Heart right ventricle (tissue), 16 donors: ENCODE results near the gene TWF1. TPM values are rescaled to one million over a fixed set of nuclear protein-coding genes. Genes with fewer than 3 reads are reported as not detected.

Experiments used
- ATAC-seq, 8 donors: fragments of 200-7000 bp; cut with Tn5 transposase; one replicate each; pipeline ENCODE4 v1.9.1; 2020; ENCODE audit warnings: mild to moderate bottlenecking in 8 of 8, moderate library complexity in 8 of 8, moderate number of reproducible peaks in 1 of 8
- DNase-seq, 2 donors: peaks; one replicate each; pipeline ENCODE4 v3.0.0-alpha.2; 2020
- H3K27ac ChIP-seq, 10 donors: fragments of 200-600 bp; sonication (generic) in 2 of 10; one replicate each; pipeline versions ENCODE4 v1.5.0 to v1.8.0; 2020 to 2022; ENCODE audit warnings: mild to moderate bottlenecking in 3 of 10
- H3K27me3 ChIP-seq, 7 donors: fragments of 200-600 bp; one replicate each; pipeline ENCODE4 v1.8.0; 2021 to 2022; ENCODE audit warnings: mild to moderate bottlenecking in 2 of 7
- H3K36me3 ChIP-seq, 9 donors: fragments of 200-600 bp; sonication (generic) in 1 of 9; one replicate each; pipeline versions ENCODE4 v1.5.0 to v1.8.0; 2020 to 2022; ENCODE audit warnings: mild to moderate bottlenecking in 2 of 9
- H3K4me1 ChIP-seq, 9 donors: fragments of 200-600 bp; sonication (generic) in 1 of 9; one replicate each; pipeline versions ENCODE4 v1.5.0 to v1.8.0; 2020 to 2022; ENCODE audit warnings: mild to moderate bottlenecking in 4 of 9
- H3K4me3 ChIP-seq, 10 donors: fragments of 200-600 bp; sonication (generic) in 2 of 10; one replicate each; pipeline versions ENCODE4 v1.5.0 to v1.8.0; 2020 to 2022; ENCODE audit warnings: mild to moderate bottlenecking in 7 of 10, moderate library complexity in 2 of 10
- H3K9me3 ChIP-seq, 11 donors: fragments of 200-600 bp in 10 of 11; sonication (generic) in 2 of 11; one replicate each; pipeline versions ENCODE4 v1.5.0 to v1.8.0; 2013 to 2022; ENCODE audit warnings: mild to moderate bottlenecking in 2 of 11, control low read depth in 1 of 11, moderate library complexity in 1 of 11
- WGBS, 2 donors: extraction: QIAGEN DNeasy Blood & Tissue Kit; methylation state at CpG; one replicate each; pipeline ENCODE4 v1.1.7; 2013; ENCODE audit warnings: inconsistent platforms in 1 of 2; 5-methylcytosine and 5-hydroxymethylcytosine counted together
- intact Hi-C, 10 donors: fragments of 100-400 bp; cut with DNase I; formaldehyde crosslinking; loops; one replicate each; pipeline versions ENCODE4 v1.11.1 to v1.14.2; 2022
- polyA plus RNA-seq, 2 donors: library from polyadenylated mRNA; stranded (reverse); fragments of 200-250 nt; gene quantifications; one replicate each; pipeline ENCODE4 v1.2.3, GENCODE V29; 2013
- total RNA-seq, 10 donors: library from RNA; stranded (reverse); fragmentation: NEBNext Ultra II Directional in 3 of 10; extraction: Animal tissue kit (Norgen Biotek cat#: 25700) in 3 of 10; gene quantifications; one replicate each; pipeline versions ENCODE4 v1.2.1 to v1.2.4, GENCODE V29; 2021 to 2023
- TF ChIP-seq, protein P1 (sequence below), 9 donors: fragments of 200-600 bp; sonication (generic) in 2 of 9; IDR thresholded peaks; one replicate each; pipeline versions ENCODE4 v1.5.0 to v1.8.0; 2021 to 2022; ENCODE audit warnings: antibody characterized with exemption in 9 of 9, mild to moderate bottlenecking in 5 of 9, moderate library complexity in 1 of 9
- donor health status: Arrhythmogenic right ventricular cardiomyopathy.
- donor health status: ischemic (EF 13 %, LVEDD 7.1; RV severe dilation, severe dysfunction).
- donor health status: healthy with polysubstance abuse.
- donor health status: DM: no; HTN: yes; CAD: no.
- donor health status: DM: no; HTN: no; CAD: no.
- donor health status: ischemic (EF 25% LVEDD 6.9; RV normal size, moderate dysfunction).
- donor health status: ischemic (EF 25% LVEDD 5.7; RV mildly dilated, moderate dysfunction).
- donor health status: healthy.
- donor health status: DM: yes; HTN: yes; CAD: no.
- donor health status: Ischemic cardiomyopathy.
- donor health status: ischemic (EF 35%, LVEDD 5.7; RV mildly dilated, moderate dysfunction).
- donor health status: nonischemic (EF 11% LVEDD 7.7; RV severe dilation, severe dysfunction).
- donor health status: DM: yes; HTN: yes; CAD: no.
- donor health status: PGD.
- donor health status: ischemic (EF 29% LVEDD 5.4; RV normal size, mild dysfunction).
- donor health status: nonischemic (EF 23%, LVEDD 6.1; RV moderate dilation, normal function).

Gene TWF1
- total and polyA plus RNA-seq, 12 donors = 8.5 to 21.7 (median 11.1) TPM

DNA sequence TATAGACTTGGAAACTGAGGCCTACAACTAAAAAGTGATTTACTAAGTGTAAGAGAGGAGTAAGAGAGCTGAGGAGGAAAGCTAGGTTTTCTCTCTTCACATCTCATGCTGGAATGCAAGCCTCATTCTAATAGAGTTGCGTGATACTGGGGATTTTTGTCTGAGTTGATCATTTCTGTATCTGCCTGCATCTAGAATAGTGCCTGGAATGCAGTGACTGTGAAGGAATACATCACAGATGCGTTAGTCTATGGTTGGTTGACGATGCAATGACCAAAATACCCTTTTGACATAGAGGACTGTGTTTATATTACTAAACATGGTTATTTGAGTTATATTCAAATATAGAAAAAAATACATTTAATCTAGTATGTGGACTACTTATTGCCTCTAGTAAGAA, 20.6 kb upstream of the TWF1 start:
- DNase-seq (no peak), ATAC-seq (no peak)
- H3K4me3 ChIP-seq = no peak overlapping the region
- no peak overlapping the region for H3K27ac ChIP-seq
- intact Hi-C loops = no loop called here
- no peaks in the 10 kb centered on the region for H3K27me3 ChIP-seq
- H3K36me3 ChIP-seq = no peaks in the 10 kb centered on the region
- no peaks in the 10 kb centered on the region for H3K9me3 ChIP-seq
- WGBS, 2 donors = 92 to 93% methylated on average over 3 of the region's 3 CpGs
- no peaks in the 10 kb centered on the region for H3K4me1 ChIP-seq
- TF ChIP-seq, protein P1, sequence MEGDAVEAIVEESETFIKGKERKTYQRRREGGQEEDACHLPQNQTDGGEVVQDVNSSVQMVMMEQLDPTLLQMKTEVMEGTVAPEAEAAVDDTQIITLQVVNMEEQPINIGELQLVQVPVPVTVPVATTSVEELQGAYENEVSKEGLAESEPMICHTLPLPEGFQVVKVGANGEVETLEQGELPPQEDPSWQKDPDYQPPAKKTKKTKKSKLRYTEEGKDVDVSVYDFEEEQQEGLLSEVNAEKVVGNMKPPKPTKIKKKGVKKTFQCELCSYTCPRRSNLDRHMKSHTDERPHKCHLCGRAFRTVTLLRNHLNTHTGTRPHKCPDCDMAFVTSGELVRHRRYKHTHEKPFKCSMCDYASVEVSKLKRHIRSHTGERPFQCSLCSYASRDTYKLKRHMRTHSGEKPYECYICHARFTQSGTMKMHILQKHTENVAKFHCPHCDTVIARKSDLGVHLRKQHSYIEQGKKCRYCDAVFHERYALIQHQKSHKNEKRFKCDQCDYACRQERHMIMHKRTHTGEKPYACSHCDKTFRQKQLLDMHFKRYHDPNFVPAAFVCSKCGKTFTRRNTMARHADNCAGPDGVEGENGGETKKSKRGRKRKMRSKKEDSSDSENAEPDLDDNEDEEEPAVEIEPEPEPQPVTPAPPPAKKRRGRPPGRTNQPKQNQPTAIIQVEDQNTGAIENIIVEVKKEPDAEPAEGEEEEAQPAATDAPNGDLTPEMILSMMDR (IDR thresholded peaks at IDR 0.05) = no peak

DNA sequence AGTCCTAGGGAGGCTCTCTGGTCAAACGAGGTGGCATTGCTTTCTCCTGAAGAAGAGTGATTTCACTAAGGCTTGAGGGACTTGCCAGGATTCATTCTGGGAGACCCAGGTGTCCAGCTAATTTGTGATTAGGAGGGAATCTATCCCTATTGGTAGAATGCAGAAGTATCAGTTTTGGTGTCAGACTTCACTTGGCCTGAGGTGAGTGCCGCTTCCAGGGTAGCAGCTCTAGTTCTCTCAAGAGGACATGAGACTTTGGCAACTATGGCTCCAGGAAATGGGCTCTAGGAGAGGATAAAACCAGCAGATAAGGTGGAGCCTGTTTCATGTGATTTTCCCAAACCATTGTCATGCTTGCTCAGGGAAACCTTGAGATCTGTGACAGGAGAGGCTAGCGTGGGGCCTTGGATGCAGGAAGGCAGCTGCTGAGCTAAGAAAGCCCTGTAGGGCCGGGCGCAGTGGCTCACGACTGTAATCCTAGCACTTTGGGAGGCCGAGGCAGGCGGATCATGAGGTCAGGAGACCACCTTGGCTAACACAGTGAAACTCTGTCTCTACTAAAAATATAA, 18.2 kb upstream of the TWF1 start:
- no peaks in the 10 kb centered on the region for H3K27me3 ChIP-seq
- H3K4me1 ChIP-seq = no peaks in the 10 kb centered on the region
- TF ChIP-seq, protein P1 (IDR thresholded peaks at IDR 0.05) = no peak
- WGBS, 2 donors = 86 to 89% methylated on average over 8 of the region's 8 CpGs
- intact Hi-C loops = no loop called here
- H3K36me3 ChIP-seq = no peaks in the 10 kb centered on the region
- no peak for ATAC-seq
- H3K9me3 ChIP-seq = no peaks in the 10 kb centered on the region
- H3K4me3 ChIP-seq = no peak overlapping the region
- H3K27ac ChIP-seq = no peak overlapping the region
- DNase-seq = no peak

DNA sequence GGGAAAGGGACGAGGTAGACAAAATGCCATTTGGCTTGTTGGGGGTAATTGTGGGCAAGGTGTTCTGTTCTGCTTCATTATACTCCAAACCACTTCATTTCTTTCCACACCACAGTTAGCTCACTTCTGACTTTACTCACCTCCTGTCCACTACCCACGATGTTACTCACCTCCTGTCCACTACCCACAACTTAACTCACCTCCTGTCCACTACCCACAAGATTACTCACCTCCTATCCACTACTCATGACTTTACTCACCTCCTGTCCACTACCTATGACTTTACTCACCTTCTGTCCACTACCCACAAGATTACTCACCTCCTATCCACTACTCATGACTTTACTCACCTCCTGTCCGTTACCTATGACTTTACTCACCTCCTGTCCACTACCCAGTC, 10.1 kb upstream of the TWF1 start:
- intact Hi-C loops = no loop called here
- Histone ChIP-seq H3K27ac (no peak overlapping the region), H3K4me3 (no peak overlapping the region), H3K27me3 (peaks cover 0 to 3% (median 0%) of the 10 kb centered on the region in 7 donors), H3K4me1 (no peaks in the 10 kb centered on the region), H3K9me3 (no peaks in the 10 kb centered on the region), H3K36me3 (no peaks in the 10 kb centered on the region)
- TF ChIP-seq, protein P1 (IDR thresholded peaks at IDR 0.05) = no peak
- 80 to 83% methylated on average over 3 of the region's 3 CpGs for WGBS, 2 donors
- no peak for ATAC-seq
- DNase-seq = no peak

DNA sequence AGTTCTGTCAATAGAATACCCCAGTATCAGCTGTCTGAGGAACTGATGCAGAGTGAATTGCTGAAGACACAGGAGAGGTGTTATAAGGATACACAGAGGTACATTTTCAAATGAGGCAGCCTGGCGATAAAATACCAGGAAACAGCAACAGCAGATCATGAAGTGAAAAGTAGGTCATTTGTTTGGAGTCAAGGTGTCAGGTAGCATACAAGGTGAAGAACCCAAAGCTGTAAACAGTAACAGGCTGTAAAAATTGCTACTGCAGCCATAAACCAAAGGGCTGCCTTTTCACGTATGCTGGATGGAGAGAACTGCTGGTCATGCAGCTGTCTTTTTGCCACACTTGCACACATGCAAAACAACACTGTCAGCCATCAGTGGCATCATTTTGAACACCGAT, 9.3 kb upstream of the TWF1 start:
- no peaks in the 10 kb centered on the region for H3K9me3 ChIP-seq
- DNase-seq (no peak), ATAC-seq (no peak)
- no peak overlapping the region for H3K27ac ChIP-seq
- H3K4me3 ChIP-seq = no peak overlapping the region
- H3K4me1 ChIP-seq = no peaks in the 10 kb centered on the region
- 75 to 85% methylated on average over 3 of the region's 3 CpGs for WGBS, 2 donors
- intact Hi-C loops = no loop called here
- no peaks in the 10 kb centered on the region for H3K36me3 ChIP-seq
- TF ChIP-seq, protein P1 (IDR thresholded peaks at IDR 0.05) = no peak
- peaks cover 0 to 3% (median 0%) of the 10 kb centered on the region in 7 donors for H3K27me3 ChIP-seq
